NB4 (cell line): ENCODE measurements around the gene ITM2C.

Experiments
- DNase-seq: peaks from one replicate; pipeline ENCODE4 v3.0.0; 2010; ENCODE audit warnings: low read depth
- H3K4me3 ChIP-seq: one replicate; pipeline ENCODE4 v1.5.1; 2011; ENCODE audit warnings: mild to moderate bottlenecking, low read depth, low read length, moderate library complexity
- MYC ChIP-seq: IDR thresholded peaks from 2 replicates; pipeline ENCODE4 v1.6.1; 2011; ENCODE audit warnings: low read depth, low read length
- POLR2A ChIP-seq: IDR thresholded peaks from 2 replicates; pipeline ENCODE4 v1.6.1; 2011; ENCODE audit warnings: mild to moderate bottlenecking; ENCODE audit not compliant: insufficient read length; ENCODE audit errors: extremely low read depth
- TF ChIP-seq, protein P1 (sequence below): IDR thresholded peaks from 2 replicates; pipeline ENCODE4 v1.6.1; 2011; ENCODE audit warnings: low read depth, low read length
- TF ChIP-seq, protein P2 (sequence below): IDR thresholded peaks from one replicate; pipeline ENCODE4 v1.5.1; 2012; ENCODE audit warnings: low read depth, low read length

The ITM2C gene

DNA sequence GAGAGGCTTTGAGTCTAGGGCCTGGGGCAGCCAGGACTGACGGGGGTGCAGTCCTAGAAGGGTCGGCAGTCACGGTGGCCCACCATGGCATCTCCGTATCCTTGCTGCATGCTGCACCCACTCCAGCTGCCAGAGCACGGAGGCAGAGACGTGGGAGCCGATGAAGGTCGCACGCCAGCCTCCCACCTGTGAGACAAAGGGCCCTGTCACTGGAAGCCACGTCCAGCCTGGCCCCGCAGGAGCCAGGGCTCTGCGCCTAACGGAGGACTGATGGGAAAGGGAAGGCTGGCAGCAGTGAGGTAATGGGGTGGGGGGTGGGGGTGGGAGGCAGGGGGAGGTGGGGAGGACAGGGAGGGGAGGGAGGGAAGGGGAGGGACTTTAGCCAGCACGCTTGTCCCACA lies 21.9 kb downstream of the ITM2C start:
- no peak overlapping the region for H3K4me3 ChIP-seq
- no peak for DNase-seq
- TF ChIP-seq MYC (no peak), POLR2A (no peak)
- TF ChIP-seq, protein P1, sequence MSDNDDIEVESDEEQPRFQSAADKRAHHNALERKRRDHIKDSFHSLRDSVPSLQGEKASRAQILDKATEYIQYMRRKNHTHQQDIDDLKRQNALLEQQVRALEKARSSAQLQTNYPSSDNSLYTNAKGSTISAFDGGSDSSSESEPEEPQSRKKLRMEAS, result no peak
- TF ChIP-seq, protein P2, sequence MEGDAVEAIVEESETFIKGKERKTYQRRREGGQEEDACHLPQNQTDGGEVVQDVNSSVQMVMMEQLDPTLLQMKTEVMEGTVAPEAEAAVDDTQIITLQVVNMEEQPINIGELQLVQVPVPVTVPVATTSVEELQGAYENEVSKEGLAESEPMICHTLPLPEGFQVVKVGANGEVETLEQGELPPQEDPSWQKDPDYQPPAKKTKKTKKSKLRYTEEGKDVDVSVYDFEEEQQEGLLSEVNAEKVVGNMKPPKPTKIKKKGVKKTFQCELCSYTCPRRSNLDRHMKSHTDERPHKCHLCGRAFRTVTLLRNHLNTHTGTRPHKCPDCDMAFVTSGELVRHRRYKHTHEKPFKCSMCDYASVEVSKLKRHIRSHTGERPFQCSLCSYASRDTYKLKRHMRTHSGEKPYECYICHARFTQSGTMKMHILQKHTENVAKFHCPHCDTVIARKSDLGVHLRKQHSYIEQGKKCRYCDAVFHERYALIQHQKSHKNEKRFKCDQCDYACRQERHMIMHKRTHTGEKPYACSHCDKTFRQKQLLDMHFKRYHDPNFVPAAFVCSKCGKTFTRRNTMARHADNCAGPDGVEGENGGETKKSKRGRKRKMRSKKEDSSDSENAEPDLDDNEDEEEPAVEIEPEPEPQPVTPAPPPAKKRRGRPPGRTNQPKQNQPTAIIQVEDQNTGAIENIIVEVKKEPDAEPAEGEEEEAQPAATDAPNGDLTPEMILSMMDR, result no peak

DNA sequence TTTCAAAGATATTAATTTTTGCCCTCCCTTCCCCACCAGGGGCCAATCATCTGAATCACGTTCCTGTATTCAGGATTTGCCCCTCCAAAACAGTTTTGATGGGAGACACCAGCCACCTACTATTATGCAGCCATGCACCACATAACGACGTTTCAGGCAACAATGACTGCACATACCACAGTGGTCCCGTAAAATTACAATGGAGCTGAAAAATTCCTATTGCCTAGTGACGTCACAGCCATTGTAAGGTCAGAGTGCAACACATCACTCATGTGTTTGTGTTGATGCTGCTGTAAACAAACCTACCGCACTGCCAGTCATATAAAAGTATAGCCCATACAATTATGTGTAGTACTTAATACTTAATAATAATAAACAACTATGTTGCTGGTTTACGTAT lies 22.6 kb downstream of the ITM2C start:
- no peak for DNase-seq
- no peak overlapping the region for H3K4me3 ChIP-seq
- no peak for TF ChIP-seq MYC
- no peak for TF ChIP-seq POLR2A
- TF ChIP-seq, protein P1, result no peak
- TF ChIP-seq, protein P2, result no peak

DNA sequence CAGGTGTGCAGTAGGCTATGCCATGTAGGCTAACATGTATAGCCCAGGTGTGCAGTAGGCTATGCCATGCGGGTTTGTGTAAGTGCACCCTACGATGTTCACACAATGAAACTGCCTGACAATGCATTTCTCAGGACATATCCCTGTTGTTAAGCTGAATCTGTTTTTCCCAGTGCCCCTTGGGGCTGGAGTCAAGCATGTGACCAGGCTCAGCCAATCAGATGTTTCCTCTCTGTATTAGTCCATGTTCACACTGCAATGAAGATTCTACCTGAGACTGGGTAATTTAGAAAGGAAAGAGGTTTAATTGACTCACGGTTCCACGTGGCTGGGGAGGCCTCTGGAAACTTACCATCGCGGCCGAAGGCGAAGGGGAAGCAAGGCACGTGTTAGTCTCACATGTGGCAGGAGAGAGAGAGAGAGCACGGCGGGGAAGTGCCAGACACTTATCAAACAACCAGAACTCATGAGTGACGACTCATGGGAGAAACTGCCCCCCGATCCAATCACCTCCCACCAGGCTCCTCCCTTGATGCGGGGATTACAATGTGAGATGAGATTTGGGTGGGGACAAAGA lies 24.2 kb downstream of the ITM2C start:
- no peak overlapping the region for H3K4me3 ChIP-seq
- TF ChIP-seq MYC (no peak), POLR2A (no peak)
- TF ChIP-seq, protein P2, result no peak
- TF ChIP-seq, protein P1, result no peak

DNA sequence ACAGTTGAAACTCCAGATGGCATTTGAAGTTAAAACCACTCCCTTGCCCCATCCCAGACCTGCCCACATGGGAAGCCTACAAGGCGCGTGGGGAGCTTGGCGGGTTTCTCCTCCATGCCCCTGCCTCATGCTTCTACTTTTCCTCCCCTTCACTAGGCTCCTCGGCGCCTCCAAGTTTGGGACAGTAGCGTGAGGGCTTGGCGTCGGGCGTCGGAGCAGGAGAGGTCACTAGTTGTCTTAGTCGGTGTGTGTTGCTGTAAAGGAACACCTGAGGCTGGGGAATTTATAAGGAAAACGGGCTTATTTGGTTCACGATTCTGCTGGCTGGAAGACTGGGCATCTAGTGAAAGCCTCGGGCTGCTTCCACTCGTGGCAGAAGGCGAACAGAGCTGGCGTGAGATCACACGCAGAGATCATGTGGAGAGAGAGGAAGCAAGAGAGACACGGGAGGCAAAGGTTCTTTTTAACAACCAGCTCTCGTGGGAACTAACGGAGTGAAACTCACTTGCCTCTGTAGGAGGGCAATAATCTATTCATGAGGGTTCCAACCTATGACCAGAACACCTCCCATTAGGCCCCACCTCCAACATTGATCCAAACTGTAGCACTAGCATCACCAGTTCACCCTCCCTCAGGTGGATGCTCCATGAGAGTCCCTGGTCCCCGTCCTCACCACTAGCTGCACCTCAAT lies 25.3 kb downstream of the ITM2C start:
- no peak overlapping the region for H3K4me3 ChIP-seq
- no peak for DNase-seq
- TF ChIP-seq POLR2A, result no peak
- no peak for TF ChIP-seq MYC
- TF ChIP-seq, protein P1, result no peak
- TF ChIP-seq, protein P2, result no peak

More for the DNA sequence above, 24.2 kb downstream of the ITM2C start:
- DNase-seq, result no peak

DNA sequence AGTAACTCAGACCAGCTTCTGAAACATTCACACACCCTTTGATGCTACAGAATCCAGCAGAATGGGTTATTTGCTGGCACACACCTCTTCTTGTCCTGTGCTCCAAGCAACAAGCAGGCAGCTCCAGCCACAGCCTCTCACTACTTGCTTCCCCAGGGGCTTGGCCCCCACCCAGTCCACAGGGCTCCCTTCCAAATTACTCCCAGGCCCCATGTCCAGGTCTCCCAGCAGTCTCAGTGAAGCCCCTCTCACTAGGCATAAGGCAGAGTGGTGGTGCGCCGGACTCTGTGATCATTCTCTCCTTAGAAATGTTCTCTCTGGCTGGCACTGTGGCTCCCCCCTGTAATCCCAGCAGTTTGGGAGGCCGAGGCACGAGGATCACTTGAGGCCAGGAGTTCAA lies 25.9 kb downstream of the ITM2C start:
- no peak overlapping the region for H3K4me3 ChIP-seq
- TF ChIP-seq POLR2A, result no peak
- TF ChIP-seq, protein P1, result no peak
- TF ChIP-seq, protein P2, result no peak
- TF ChIP-seq MYC, result no peak
- DNase-seq, result no peak
